ENCODE data around the gene CALM1.

The CALM1 gene

GRCh38 chr14:90374813-90375212 is 22.0 kb upstream of the CALM1 start:
- DNase-seq (ENCODE audit: low read depth, low spot score), result no peak
- no peak overlapping the region for H3K4me3 ChIP-seq (ENCODE audit: low read depth, low read length)
- in situ Hi-C loops (cut with HindIII; ENCODE audit: low sequenced_read_pairs), result no loop called here
- TF ChIP-seq CTCF (IDR thresholded peaks at IDR 0.05; ENCODE audit: low read depth, low read length), result no peak

- TF ChIP-seq CTCF (IDR thresholded peaks at IDR 0.05; ENCODE audit: low read depth, low read length), result no peak
- no peak for DNase-seq (ENCODE audit: low read depth, low spot score)
- H3K4me3 ChIP-seq (ENCODE audit: low read depth, low read length), result no peak overlapping the region
- in situ Hi-C loops (cut with HindIII; ENCODE audit: low sequenced_read_pairs), result no loop called here
These were observed 20.9 kb upstream of the CALM1 start for GRCh38 chr14:90375934-90376333.

GRCh38 chr14:90378249-90378648 is 18.6 kb upstream of the CALM1 start:
- H3K4me3 ChIP-seq (ENCODE audit: low read depth, low read length), result no peak overlapping the region
- TF ChIP-seq CTCF (IDR thresholded peaks at IDR 0.05; ENCODE audit: low read depth, low read length), result no peak
- in situ Hi-C loops (cut with HindIII; ENCODE audit: low sequenced_read_pairs), result no loop called here
- DNase-seq (ENCODE audit: low read depth, low spot score), result no peak

GRCh38 chr14:90379106-90379505 is 17.7 kb upstream of the CALM1 start:
- no peak overlapping the region for H3K4me3 ChIP-seq (ENCODE audit: low read depth, low read length)
- no peak for DNase-seq (ENCODE audit: low read depth, low spot score)
- in situ Hi-C loops (cut with HindIII; ENCODE audit: low sequenced_read_pairs), result no loop called here
- no peak for TF ChIP-seq CTCF (IDR thresholded peaks at IDR 0.05; ENCODE audit: low read depth, low read length)

- no peak for TF ChIP-seq CTCF (IDR thresholded peaks at IDR 0.05; ENCODE audit: low read depth, low read length)
- in situ Hi-C loops (cut with HindIII; ENCODE audit: low sequenced_read_pairs), result no loop called here
- no peak overlapping the region for H3K4me3 ChIP-seq (ENCODE audit: low read depth, low read length)
- DNase-seq (ENCODE audit: low read depth, low spot score), result no peak
These were observed 15.6 kb upstream of the CALM1 start for GRCh38 chr14:90381011-90381786.

GRCh38 chr14:90381999-90382451 is 14.8 kb upstream of the CALM1 start:
- in situ Hi-C loops (cut with HindIII; ENCODE audit: low sequenced_read_pairs), result no loop called here

More at GRCh38 chr14:90381999-90382451, 14.8 kb upstream of the CALM1 start:
- no peak for TF ChIP-seq CTCF (IDR thresholded peaks at IDR 0.05; ENCODE audit: low read depth, low read length)
- no peak for DNase-seq (ENCODE audit: low read depth, low spot score)
- H3K4me3 ChIP-seq (ENCODE audit: low read depth, low read length), result peak overlapping the region; percentile 62
